ENCODE measurements around the gene STK39.

DNA sequence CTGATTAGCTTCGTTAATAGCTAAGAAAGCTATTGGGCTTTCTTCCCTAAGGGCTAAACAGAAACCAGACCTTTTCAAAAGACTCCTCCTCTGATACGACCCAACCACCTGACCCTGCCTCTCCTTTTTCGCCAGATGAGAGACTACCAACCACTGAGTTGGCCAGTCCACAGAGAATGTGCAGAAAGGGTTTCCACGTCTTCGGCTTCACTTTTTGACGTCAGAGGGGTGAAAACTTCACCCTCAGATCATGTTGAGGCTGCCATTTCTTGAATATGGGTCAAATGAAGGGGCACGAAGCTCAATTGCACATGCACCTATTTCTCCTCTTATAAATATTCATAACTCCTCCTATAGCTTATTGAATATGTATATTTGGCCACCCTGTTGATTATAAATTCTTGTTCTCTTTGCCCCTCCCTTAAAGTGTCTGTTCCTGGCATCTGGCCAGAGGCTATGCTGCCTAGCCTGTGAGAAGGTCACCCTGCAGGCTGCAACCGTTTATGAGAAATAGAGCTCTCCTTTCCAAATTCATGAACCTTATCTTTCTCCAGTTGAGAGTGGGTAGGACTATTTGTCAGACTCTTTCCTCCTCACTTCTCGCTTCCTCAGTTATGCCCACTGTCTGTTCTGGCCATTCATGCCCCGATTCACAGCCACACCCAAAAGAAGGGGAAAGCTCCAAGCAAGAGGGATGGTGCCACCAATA lies 301.6 kb downstream of the STK39 start:
- TF ChIP-seq, protein P1, sequence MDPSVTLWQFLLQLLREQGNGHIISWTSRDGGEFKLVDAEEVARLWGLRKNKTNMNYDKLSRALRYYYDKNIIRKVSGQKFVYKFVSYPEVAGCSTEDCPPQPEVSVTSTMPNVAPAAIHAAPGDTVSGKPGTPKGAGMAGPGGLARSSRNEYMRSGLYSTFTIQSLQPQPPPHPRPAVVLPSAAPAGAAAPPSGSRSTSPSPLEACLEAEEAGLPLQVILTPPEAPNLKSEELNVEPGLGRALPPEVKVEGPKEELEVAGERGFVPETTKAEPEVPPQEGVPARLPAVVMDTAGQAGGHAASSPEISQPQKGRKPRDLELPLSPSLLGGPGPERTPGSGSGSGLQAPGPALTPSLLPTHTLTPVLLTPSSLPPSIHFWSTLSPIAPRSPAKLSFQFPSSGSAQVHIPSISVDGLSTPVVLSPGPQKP (IDR thresholded peaks at IDR 0.05; ENCODE audit: low read depth, low read length): no peak
- TF ChIP-seq POLR2A (IDR thresholded peaks at IDR 0.05; ENCODE audit: low read length) (no peak), EP300 (IDR thresholded peaks at IDR 0.05) (no peak), ESRRA (IDR thresholded peaks at IDR 0.05; ENCODE audit: borderline replicate concordance, low read length) (no peak), RAD21 (conservative IDR thresholded peaks at IDR 0.05 in 1 of 2, IDR thresholded peaks at IDR 0.05 in 1 of 2) (no peak), PHF8 (IDR thresholded peaks at IDR 0.05; ENCODE audit: borderline replicate concordance, low read depth) (no peak), BHLHE40 (IDR thresholded peaks at IDR 0.05; ENCODE audit: low read depth, low read length) (no peak), ZNF302 (CRISPR knock-in tag; IDR thresholded peaks at IDR 0.05) (no peak), TP53 (CRISPR knock-in tag; IDR thresholded peaks at IDR 0.05) (no peak), RNF2 (IDR thresholded peaks at IDR 0.05; ENCODE audit: borderline replicate concordance, low read depth) (no peak)
- TF ChIP-seq, protein P2, sequence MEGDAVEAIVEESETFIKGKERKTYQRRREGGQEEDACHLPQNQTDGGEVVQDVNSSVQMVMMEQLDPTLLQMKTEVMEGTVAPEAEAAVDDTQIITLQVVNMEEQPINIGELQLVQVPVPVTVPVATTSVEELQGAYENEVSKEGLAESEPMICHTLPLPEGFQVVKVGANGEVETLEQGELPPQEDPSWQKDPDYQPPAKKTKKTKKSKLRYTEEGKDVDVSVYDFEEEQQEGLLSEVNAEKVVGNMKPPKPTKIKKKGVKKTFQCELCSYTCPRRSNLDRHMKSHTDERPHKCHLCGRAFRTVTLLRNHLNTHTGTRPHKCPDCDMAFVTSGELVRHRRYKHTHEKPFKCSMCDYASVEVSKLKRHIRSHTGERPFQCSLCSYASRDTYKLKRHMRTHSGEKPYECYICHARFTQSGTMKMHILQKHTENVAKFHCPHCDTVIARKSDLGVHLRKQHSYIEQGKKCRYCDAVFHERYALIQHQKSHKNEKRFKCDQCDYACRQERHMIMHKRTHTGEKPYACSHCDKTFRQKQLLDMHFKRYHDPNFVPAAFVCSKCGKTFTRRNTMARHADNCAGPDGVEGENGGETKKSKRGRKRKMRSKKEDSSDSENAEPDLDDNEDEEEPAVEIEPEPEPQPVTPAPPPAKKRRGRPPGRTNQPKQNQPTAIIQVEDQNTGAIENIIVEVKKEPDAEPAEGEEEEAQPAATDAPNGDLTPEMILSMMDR (IDR thresholded peaks at IDR 0.05): no peak
- TF ChIP-seq, protein P3, sequence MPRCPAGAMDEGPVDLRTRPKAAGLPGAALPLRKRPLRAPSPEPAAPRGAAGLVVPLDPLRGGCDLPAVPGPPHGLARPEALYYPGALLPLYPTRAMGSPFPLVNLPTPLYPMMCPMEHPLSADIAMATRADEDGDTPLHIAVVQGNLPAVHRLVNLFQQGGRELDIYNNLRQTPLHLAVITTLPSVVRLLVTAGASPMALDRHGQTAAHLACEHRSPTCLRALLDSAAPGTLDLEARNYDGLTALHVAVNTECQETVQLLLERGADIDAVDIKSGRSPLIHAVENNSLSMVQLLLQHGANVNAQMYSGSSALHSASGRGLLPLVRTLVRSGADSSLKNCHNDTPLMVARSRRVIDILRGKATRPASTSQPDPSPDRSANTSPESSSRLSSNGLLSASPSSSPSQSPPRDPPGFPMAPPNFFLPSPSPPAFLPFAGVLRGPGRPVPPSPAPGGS (IDR thresholded peaks at IDR 0.05): no peak
- TF ChIP-seq, protein P4, sequence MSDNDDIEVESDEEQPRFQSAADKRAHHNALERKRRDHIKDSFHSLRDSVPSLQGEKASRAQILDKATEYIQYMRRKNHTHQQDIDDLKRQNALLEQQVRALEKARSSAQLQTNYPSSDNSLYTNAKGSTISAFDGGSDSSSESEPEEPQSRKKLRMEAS (IDR thresholded peaks at IDR 0.05): no peak

All from A549 (cell line).